Esophagus squamous epithelium (tissue), 4 donors: Measurements from ENCODE around the gene AKNA.

Experiments
- POLR2A ChIP-seq, 4 donors: fragments of 450-650 bp; IDR thresholded peaks; one replicate each; pipeline ENCODE4 v1.6.1; 2017; ENCODE audit warnings: antibody characterized with exemption in 4 of 4, mild to moderate bottlenecking in 4 of 4, moderate library complexity in 3 of 4
- TF ChIP-seq, protein P1 (sequence below), 6 experiments: fragments of 450-650 bp in 4 of 6; fragments of 200-600 bp in 2 of 6; sonication (generic) in 2 of 6; IDR thresholded peaks; one replicate each; pipeline ENCODE4 v1.5.1; 2016 to 2019; ENCODE audit warnings: antibody characterized with exemption in 6 of 6, mild to moderate bottlenecking in 4 of 6, moderate library complexity in 4 of 6

DNA sequence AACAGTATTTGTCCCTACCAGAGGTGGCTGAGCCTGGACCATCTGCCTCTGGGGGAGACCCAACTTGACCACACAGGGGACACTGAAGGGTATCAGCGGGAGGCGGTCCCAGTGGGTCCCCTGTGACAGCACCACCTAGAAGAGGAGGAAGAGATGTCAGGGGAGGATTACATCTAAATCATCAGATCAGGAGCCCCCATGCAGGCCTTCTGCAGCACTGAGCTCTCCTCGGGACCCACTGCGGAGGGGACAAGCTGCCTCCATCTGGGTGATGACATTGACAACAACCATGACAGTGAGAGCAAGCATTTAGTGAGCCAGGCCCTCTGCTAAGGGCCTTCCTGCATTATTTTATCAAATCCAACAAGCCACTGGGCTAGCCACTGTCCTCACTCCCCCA is 45.8 kb downstream of the AKNA start:
- TF ChIP-seq, protein P1, sequence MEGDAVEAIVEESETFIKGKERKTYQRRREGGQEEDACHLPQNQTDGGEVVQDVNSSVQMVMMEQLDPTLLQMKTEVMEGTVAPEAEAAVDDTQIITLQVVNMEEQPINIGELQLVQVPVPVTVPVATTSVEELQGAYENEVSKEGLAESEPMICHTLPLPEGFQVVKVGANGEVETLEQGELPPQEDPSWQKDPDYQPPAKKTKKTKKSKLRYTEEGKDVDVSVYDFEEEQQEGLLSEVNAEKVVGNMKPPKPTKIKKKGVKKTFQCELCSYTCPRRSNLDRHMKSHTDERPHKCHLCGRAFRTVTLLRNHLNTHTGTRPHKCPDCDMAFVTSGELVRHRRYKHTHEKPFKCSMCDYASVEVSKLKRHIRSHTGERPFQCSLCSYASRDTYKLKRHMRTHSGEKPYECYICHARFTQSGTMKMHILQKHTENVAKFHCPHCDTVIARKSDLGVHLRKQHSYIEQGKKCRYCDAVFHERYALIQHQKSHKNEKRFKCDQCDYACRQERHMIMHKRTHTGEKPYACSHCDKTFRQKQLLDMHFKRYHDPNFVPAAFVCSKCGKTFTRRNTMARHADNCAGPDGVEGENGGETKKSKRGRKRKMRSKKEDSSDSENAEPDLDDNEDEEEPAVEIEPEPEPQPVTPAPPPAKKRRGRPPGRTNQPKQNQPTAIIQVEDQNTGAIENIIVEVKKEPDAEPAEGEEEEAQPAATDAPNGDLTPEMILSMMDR (IDR thresholded peaks at IDR 0.05): no peak
- no peak for TF ChIP-seq POLR2A (IDR thresholded peaks at IDR 0.05)
